Measurements from ENCODE around the gene PMEPA1.
A peak's percentile ranks its signal among the peaks of the same experiment; 100 is the strongest.

The PMEPA1 gene

GRCh38 chr20:57656821-57657534 is 52.8 kb downstream of the PMEPA1 start:
- no peaks in the 10 kb centered on the region for H3K27me3 ChIP-seq (ENCODE audit: insufficient read depth, low read depth, severe bottlenecking)
- H3K27ac ChIP-seq: no peak overlapping the region
- no peak overlapping the region for H3K4me3 ChIP-seq (ENCODE audit: low read depth, low read length)
- H3K9me3 ChIP-seq (ENCODE audit: severe bottlenecking): no peaks in the 10 kb centered on the region
- TF ChIP-seq, protein P1, sequence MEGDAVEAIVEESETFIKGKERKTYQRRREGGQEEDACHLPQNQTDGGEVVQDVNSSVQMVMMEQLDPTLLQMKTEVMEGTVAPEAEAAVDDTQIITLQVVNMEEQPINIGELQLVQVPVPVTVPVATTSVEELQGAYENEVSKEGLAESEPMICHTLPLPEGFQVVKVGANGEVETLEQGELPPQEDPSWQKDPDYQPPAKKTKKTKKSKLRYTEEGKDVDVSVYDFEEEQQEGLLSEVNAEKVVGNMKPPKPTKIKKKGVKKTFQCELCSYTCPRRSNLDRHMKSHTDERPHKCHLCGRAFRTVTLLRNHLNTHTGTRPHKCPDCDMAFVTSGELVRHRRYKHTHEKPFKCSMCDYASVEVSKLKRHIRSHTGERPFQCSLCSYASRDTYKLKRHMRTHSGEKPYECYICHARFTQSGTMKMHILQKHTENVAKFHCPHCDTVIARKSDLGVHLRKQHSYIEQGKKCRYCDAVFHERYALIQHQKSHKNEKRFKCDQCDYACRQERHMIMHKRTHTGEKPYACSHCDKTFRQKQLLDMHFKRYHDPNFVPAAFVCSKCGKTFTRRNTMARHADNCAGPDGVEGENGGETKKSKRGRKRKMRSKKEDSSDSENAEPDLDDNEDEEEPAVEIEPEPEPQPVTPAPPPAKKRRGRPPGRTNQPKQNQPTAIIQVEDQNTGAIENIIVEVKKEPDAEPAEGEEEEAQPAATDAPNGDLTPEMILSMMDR (IDR thresholded peaks at IDR 0.05; ENCODE audit: low read depth, low read length): no peak
- DNase-seq: peak; percentile 4
- peaks cover 19% of the 10 kb centered on the region for H3K36me3 ChIP-seq

GRCh38 chr20:57656252-57656820 is 53.5 kb downstream of the PMEPA1 start:
- TF ChIP-seq, protein P1 (IDR thresholded peaks at IDR 0.05; ENCODE audit: low read depth, low read length): no peak
- H3K9me3 ChIP-seq (ENCODE audit: severe bottlenecking): no peaks in the 10 kb centered on the region
- H3K4me3 ChIP-seq (ENCODE audit: low read depth, low read length): no peak overlapping the region
- H3K36me3 ChIP-seq: peaks cover 20% of the 10 kb centered on the region
- DNase-seq: no peak
- H3K27me3 ChIP-seq (ENCODE audit: insufficient read depth, low read depth, severe bottlenecking): no peaks in the 10 kb centered on the region
- H3K27ac ChIP-seq: no peak overlapping the region

DNA sequence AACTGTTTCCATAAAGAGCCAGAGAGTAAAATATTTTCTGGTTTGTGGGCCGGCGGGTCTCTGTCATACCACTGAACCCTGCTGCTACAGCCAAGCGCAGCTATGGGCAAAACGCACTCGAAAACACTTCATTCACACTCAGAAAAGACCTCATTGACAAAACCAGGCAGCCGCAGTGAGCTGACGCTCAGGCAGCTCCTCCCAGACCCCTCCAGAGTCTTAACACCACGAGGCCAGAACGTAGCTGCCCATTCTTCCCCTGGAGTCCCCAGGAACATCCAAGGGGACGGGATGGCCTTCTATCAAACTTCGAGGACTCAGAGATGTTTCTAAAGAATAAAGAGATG is 54.0 kb downstream of the PMEPA1 start:
- H3K36me3 ChIP-seq: peaks cover 20% of the 10 kb centered on the region

GRCh38 chr20:57654998-57655808 is 54.6 kb downstream of the PMEPA1 start:
- DNase-seq: peak; percentile 7
- H3K4me3 ChIP-seq (ENCODE audit: low read depth, low read length): no peak overlapping the region
- H3K9me3 ChIP-seq (ENCODE audit: severe bottlenecking): no peaks in the 10 kb centered on the region
- H3K36me3 ChIP-seq: peaks cover 20% of the 10 kb centered on the region
- H3K27me3 ChIP-seq (ENCODE audit: insufficient read depth, low read depth, severe bottlenecking): no peaks in the 10 kb centered on the region
- TF ChIP-seq, protein P1 (IDR thresholded peaks at IDR 0.05; ENCODE audit: low read depth, low read length): no peak
- H3K27ac ChIP-seq: no peak overlapping the region

More for the DNA sequence above, 54.0 kb downstream of the PMEPA1 start:
- Histone ChIP-seq H3K4me3 (ENCODE audit: low read depth, low read length) (no peak overlapping the region), H3K27ac (no peak overlapping the region), H3K27me3 (ENCODE audit: insufficient read depth, low read depth, severe bottlenecking) (no peaks in the 10 kb centered on the region), H3K9me3 (ENCODE audit: severe bottlenecking) (no peaks in the 10 kb centered on the region)
- DNase-seq: no peak
- TF ChIP-seq, protein P1 (IDR thresholded peaks at IDR 0.05; ENCODE audit: low read depth, low read length): no peak

DNA sequence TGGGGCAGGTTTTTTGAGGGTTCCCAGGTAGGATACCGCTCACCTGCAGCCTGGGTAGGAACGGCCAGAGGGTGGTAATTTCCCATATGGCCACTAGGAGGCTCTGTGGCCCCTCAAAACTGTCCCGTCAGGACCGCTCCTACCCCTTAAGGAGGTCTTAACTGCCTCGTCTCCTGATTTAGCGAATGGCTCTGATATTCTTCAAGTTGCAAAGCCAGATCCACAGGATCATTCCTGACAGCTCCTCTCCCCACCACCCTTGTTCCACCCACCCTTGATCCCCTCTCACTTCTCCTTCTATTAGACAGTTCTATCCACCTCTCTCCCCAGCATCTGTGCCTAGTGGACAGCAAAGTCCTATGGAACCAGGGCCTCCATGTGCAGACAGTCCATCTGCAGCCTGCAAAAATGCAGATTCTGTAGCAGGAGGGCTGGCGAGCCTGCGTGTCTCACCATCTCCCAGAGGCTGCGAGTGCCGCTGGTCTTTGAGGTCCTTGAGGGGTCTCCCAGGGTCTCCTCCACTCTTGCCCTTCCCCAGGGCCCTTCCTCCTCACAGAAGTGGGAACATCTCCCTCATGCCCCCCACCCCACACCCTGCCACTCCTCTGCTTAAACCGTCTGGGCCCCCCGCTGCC is 55.3 kb downstream of the PMEPA1 start:
- Histone ChIP-seq H3K4me3 (ENCODE audit: low read depth, low read length) (no peak overlapping the region), H3K36me3 (peaks cover 20% of the 10 kb centered on the region), H3K27me3 (ENCODE audit: insufficient read depth, low read depth, severe bottlenecking) (no peaks in the 10 kb centered on the region), H3K9me3 (ENCODE audit: severe bottlenecking) (no peaks in the 10 kb centered on the region), H3K27ac (no peak overlapping the region; the same call in 1 of the 2 replicates)
- TF ChIP-seq, protein P1 (IDR thresholded peaks at IDR 0.05; ENCODE audit: low read depth, low read length): peak; percentile 84
- peak; percentile 56 for DNase-seq
